ELR (cell line): Measurements from ENCODE around the gene KMT2E.
A peak's percentile ranks its signal among the peaks of the same experiment; 100 is the strongest.

Source experiments
- DNase-seq: peaks from one replicate; pipeline ENCODE4 v3.0.0-alpha.2; 2015; ENCODE audit warnings: low read depth

KMT2E gene

GRCh38 chr7:105007298-105007697 is 6.7 kb upstream of the KMT2E start:
- DNase-seq, result no peak

DNA sequence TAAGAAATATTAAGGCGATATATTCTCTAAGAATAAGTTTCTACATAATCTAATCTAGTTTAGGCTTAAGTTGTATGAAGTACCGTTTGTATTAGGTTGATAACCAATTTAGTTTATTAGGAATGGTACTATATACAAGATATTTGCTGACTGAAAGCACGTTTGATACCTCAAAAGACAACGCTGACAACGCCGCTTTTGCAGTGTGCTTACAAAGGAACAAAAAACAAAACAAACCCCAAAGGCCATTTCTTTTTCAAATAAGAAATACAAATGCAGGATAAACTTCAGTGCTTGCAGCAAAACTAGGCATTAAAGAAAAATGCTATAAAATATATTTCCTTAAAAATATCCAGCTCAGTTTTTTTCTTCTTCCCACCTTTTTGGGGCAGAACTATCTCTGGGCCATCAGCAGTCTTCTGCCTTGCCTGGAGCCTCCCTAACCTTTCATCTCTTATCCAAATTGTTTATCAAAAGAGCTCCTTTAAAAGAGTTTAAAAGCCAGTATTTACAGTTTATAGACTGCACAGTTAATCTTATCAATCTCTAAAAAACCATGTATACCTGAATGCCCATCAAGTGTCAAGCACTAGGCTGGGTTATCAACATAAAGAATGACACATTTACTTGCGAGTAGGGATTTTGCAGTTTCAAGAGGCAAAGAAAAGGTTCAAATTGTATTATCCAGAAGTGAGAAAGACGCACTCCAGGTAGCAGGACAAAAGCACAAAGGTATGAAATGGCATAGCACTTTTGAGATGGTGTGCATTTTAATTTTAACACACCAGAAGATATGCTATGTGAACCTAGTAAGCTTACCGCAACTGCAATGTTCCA is 4.1 kb upstream of the KMT2E start:
- DNase-seq, result no peak

- DNase-seq, result no peak
Observed at GRCh38 chr7:105010504-105011130, 3.4 kb upstream of the KMT2E start.

DNA sequence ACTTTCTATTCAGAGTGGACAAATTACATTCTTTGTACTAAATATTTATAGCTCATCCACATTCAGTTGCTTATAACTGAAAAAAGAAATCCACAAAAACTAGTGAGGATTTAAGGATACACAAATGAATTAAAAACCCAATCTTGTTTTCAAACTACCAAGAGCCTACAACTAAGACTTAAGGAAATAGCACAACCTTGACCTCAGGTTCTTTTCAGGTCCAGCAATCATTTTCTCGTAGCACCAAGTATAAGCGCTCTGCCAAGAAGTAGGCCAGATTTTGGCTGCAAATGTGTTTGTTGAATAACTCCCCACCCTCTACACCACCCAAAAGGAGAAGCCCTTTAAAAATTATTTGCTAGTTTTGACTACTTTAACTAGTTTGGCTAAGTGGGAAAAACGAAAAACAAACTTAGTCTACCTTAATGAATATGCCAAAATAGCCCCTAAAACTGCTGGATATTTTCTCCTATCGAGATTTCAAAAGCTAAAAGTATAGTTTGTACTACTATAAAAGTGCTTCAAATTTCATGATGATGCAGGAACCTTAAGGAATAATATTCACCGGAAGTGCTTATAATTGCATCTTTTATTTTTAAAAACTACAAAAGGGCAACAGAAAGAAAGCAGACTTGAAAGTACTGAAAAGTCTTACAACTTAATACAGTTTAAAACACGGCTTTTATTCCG is 2.7 kb upstream of the KMT2E start:
- DNase-seq, result peak; percentile 44

GRCh38 chr7:105011831-105012502 is 2.0 kb upstream of the KMT2E start:
- peak; percentile 46 for DNase-seq

DNA sequence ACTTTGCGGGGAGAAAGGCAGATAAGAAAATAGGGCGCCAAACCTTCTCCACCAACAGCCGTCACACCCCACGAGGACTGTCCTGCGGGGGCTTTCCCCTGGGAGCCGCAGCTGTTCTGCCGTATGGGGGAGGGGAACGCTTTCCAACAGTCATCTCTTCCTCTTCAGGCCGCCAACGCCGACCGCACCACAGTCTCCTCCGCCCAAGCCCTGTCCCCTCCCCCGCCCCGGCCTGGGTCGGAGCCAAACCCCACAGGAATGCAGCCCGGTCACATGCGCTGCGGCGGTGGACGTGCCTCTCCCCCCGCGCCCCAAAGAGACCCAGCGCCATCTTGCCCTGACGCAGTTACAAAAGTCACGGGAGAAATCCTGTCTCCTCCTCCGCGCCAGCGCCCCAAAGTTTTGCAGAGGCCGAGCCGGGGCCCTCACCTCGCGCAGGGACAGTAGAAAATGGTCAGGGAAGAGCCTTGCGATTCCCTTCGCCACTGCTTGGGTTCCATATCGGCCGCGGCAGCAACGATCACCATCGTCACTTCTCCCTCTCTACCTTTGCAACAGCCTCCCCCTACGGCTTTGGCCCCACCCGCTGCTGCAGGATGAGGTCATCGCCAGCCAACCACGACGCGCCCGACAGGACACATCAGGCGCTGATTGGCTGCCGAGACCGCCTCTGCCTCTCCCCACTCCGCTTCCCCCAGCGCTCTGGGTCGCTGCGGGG is 1.3 kb upstream of the KMT2E start:
- DNase-seq, result peak; percentile 97

GRCh38 chr7:105013221-105013815 is 687 bp upstream of the KMT2E start:
- peak; percentile 93 for DNase-seq

- DNase-seq, result peak; percentile 69
Observed at GRCh38 chr7:105014693-105015389, 836 bp downstream of the KMT2E start.

DNA sequence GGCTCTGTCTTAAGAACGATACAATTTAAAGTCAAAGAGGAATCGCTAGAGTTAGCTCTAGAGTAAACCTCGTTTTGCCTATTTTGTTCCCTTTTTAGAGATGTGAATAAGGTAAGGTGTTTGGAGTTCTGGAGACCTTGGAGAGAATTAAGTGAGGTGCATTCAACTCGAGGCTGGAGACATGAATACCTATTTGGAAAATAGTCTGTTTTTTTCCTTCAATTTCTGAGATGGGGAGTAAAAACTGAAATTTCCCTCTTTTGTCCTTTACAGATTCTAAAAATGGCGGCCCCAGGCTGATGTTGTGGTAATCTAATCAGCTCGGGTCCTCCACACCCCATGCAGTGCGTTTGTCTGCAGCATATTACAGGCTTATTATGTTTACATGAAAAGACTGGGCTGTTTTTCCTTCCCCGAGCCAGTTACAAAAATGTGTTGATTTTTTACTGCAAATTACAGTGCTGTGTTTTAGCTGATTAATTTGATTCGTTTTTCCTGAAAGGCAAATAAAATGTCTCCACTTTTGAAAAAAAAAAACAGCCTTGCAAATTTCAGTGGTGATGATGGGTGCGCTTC is 1.5 kb downstream of the KMT2E start:
- DNase-seq, result peak; percentile 56

DNA sequence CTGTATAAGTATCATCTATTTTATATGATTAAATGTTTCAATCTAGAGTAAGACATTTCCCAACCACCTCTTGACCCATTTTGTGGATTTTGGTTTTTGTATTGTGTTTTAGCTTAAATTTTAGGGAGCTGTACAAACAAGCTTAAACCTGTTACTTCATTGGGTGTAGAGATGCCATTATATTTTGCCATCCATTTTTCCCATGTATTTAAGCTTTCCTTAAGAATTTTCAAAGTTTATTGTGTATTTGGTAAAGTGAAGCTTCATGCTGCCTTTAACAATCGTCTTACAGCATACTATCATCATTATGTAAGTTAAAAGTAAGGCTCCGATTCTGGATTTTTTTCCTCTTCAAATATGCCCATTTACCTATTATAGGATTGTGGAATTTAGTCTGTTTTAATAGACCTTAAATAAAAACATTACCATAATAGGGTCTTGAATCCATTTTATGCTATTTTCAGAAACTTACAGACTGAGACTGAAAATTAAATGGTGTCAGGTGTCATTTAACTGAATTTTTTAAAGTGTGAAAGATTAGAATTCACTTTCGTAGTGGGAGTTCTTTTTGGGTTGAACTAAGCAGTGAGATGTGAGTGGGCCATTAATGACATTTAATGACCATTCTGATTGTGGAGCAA is 2.2 kb downstream of the KMT2E start:
- DNase-seq, result no peak

DNA sequence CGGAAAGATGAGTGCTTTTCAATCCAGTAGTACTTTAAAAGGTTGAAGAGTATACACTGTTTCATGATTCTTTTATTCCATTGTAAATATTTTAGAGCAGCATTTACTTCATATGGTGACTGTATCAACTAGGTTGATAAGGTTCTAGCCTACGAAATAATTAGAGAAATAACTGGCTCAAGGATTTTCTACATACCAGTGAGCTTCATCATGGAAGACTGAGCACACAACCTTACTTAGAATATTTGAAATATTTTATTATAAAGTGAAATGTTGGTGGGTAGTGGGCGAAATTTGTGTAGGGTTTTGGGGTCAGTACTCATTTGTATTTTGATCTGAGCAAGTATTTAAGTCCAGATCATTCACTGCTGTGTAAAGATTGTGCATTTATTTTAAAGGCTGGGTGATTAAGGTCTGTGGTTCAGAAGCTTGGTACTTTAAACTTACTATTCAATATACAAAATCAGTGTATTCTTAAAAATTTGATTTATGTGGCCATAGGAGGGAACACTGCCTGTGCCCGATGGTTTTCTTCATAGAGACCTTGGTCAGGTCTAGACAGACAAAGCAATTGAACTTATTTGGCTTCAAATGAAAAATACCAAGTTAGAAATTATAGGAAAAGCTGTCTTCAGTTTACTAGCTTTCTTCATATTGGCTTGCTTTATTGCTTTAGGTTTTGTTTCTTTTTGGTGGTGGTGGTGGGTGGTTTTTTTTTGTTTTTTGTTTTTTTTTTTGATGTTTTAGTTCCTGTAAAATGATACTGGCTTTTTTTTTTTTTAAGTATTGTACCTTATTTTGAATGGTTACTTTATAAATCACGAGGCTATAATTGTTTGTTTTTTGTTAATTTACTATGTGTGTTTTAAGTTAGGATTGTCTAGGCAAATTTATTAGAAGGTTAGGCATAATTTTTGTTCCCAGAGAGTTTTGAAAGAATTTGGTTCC is 3.0 kb downstream of the KMT2E start:
- DNase-seq, result peak; percentile 65

- DNase-seq, result no peak
Observed at GRCh38 chr7:105017657-105018365, 3.8 kb downstream of the KMT2E start.

DNA sequence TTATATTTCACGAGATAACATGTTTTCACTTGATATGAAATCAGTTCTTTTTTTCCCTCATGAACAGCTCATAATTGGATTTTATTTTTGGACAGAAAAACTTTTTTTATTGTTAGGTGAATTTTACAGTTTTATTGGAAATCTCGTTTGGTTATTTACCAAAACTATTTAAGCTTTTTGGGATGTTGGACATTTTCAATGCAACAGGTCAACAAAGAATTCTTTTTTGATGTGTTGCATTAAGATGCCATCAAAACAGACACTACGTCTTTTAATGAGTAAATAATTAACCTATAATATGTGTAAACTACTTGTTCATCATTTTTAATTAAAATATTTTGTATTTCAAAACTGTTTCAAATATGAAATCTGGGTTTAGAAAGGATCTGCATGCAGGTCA is 5.3 kb downstream of the KMT2E start:
- no peak for DNase-seq

- DNase-seq, result peak; percentile 20
Observed at GRCh38 chr7:105020926-105021325, 6.9 kb downstream of the KMT2E start.

DNA sequence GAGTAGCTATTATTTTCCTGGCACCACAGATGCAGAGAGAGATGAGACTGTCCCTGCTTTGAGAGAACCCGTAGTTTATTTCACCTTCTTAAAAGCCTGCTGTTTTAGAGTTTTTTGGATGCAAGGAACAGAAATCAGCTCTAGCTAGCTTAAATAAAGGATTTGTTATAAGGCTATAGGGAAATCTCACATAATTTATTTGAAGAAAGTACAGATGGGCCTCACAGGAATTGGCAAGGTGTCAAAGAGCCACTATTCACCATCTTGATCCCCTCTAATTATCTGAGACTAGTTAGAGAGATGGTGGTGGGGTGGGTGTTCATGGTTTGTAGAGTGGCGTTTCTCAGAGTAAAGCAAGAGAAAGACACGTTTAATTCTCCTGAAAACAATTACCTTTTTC is 7.3 kb downstream of the KMT2E start:
- no peak for DNase-seq

DNA sequence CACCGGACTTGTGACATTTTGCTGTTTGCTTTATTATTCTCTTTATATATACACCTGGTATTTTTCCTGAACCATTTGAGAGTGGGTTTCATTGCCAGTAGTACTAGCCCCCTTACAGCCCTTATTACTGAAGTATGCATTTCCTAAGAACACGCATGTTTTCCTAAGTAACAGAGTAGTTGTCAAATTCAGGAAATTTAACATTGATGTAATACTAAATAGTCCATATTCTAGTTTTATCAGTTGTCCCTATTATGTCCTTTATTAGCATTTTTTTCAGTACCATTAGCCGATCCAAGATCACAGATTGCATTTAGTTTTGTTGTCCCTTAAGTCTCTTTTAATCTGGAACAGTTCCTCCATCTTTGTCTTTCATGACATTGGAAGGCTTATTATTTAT is 8.0 kb downstream of the KMT2E start:
- DNase-seq, result no peak

- no peak for DNase-seq
Observed at GRCh38 chr7:105022458-105022857, 8.5 kb downstream of the KMT2E start.

DNA sequence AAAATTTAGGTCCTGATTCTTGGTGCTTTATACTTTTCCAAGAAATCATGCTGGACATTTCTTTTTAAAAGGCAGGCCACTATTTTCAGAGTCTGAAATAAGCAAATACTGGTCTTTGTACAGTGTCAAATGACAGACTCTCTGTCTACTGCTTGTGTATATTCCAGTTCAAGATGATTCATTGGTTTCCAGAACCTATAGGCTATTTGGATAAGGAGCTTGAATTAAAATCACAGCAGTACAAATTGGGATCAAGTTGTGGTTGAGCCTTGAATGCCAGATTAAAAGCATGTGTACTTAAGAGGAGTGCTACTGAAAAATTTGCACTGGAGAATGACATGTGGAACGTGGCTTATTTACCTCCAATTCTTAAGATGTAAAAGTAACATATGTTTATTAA is 10.7 kb downstream of the KMT2E start:
- peak; percentile 51 for DNase-seq
